ENCODE data around the gene DDIT4. TPM values are rescaled to one million over a fixed set of nuclear protein-coding genes. Genes with fewer than 3 reads are reported as not detected.

The DDIT4 gene
- total and polyA plus RNA-seq, 9 of the 15 experiments (the other 6 are each of a cell fraction or from before 2014, with no cell fraction given), result 8.2 to 675 (median 159) TPM

DNA sequence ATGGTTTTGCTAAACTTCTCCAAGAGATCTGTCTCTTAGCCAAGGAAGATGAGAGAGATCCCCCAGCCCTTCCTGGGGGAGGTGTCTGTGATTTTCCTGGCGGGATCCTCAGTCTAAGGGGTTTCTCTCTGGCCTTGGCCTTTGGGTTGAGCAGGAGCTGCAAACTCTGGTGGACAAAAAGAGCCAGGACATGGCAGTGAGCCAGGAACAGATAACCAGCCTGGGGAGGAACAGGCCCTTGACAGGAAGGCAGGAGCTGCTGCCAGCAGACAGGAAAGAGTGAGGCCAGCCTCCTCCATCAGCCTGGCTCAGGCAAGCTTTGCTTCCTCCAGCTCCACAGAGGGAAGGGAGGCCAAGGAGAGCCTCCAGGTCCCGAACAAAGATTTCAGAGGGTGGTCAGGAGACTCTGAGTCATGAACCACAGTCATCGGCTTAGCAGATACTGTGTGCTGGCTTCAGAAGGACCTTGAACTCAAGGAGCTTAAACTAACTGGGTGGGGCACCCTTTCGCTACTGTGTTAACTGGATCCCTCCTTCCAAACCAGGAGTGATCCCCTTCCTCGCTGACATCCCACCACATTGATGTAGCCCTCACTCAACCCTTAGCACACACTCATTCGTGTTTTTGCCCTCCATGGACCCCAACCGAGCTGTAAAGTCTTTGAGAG, 34.7 kb downstream of the DDIT4 start (continued):
- TF ChIP-seq ZNF318 (IDR thresholded peaks at IDR 0.05; ENCODE audit: borderline replicate concordance in 1 of 2, low read depth in 1 of 2) (no peak), MTA2 (IDR thresholded peaks at IDR 0.05; ENCODE audit: low read depth) (peak; percentile 30; the same call in 1 of the 2 replicates), MAZ (CRISPR knock-in tag; conservative IDR thresholded peaks at IDR 0.05 in 1 of 2, IDR thresholded peaks at IDR 0.05 in 1 of 2) (peak; percentile 79 to 87), ZNF3 (CRISPR knock-in tag; IDR thresholded peaks at IDR 0.05) (no peak), MEF2A (IDR thresholded peaks at IDR 0.05; ENCODE audit: control insufficient read depth, low read depth, low read length) (no peak), GABPA (tag; conservative IDR thresholded peaks at IDR 0.05; ENCODE audit: low read depth) (peak; percentile 70)
- TF ChIP-seq, protein P1, sequence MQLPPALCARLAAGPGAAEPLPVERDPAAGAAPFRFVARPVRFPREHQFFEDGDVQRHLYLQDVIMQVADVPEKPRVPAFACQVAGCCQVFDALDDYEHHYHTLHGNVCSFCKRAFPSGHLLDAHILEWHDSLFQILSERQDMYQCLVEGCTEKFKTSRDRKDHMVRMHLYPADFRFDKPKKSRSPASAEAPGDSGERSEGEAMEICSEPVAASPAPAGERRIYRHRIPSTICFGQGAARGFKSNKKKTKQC (CRISPR knock-in tag; IDR thresholded peaks at IDR 0.05), result no peak; the same call in 1 of the 2 replicates
